Mucosa of descending colon (tissue), 3 donors: Measurements from ENCODE around the gene GAL3ST2. TPM values are rescaled to one million over a fixed set of nuclear protein-coding genes. Genes with fewer than 3 reads are reported as not detected.

ENCODE experiments used
- ATAC-seq: fragments of 200-7000 bp; cut with Tn5 transposase; one replicate; pipeline ENCODE4 v1.9.1; 2020; ENCODE audit warnings: mild to moderate bottlenecking, moderate library complexity
- DNase-seq, 3 donors: peaks; one replicate each; pipeline ENCODE4 v3.0.0-alpha.2; 2020
- H3K36me3 ChIP-seq: fragments of 200-600 bp; one replicate; pipeline ENCODE4 v1.8.0; 2021; ENCODE audit warnings: low read depth, mild to moderate bottlenecking
- H3K4me1 ChIP-seq: fragments of 200-600 bp; one replicate; pipeline ENCODE4 v1.8.0; 2021; ENCODE audit warnings: low read depth, mild to moderate bottlenecking
- H3K4me3 ChIP-seq: fragments of 200-600 bp; one replicate; pipeline ENCODE4 v1.8.0; 2021; ENCODE audit warnings: mild to moderate bottlenecking
- H3K9me3 ChIP-seq: fragments of 200-600 bp; one replicate; pipeline ENCODE4 v1.8.0; 2021; ENCODE audit warnings: mild to moderate bottlenecking
- CTCF ChIP-seq: fragments of 200-600 bp; IDR thresholded peaks from one replicate; pipeline ENCODE4 v1.8.0; 2022; ENCODE audit warnings: antibody characterized with exemption, mild to moderate bottlenecking
- intact Hi-C, 2 donors: fragments of 100-400 bp; cut with DNase I in 1 of 2; cut with micrococcal nuclease in 1 of 2; formaldehyde crosslinking; loops; one replicate each; pipeline versions ENCODE4 v1.11.0 to v1.11.1; 2022; cut with DNase I, micrococcal nuclease
- total RNA-seq, 3 donors: library from RNA; stranded (reverse); fragmentation: NEBNext Ultra II Directional in 2 of 3; extraction: Animal tissue kit (Norgen Biotek cat#: 25700) in 2 of 3; gene quantifications; one replicate each; pipeline versions ENCODE4 v1.2.1 to v1.2.4, GENCODE V29; 2021 to 2023
- donor health status: DM: no; HTN: no; CAD: no; lungs with moderate emphysema.
- donor health status: DM: no; HTN: no; CAD: no.
- donor health status: DM: no; HTN: yes; CAD: no.

GAL3ST2 gene
- total RNA-seq, 3 donors from 2014 or later: 15.1 to 46.5 (median 42.4) TPM

- Histone ChIP-seq H3K4me3 (no peak overlapping the region), H3K4me1 (peaks cover 44% of the 10 kb centered on the region), H3K36me3 (peaks cover 3% of the 10 kb centered on the region), H3K9me3 (no peaks in the 10 kb centered on the region)
- TF ChIP-seq CTCF: no peak
- intact Hi-C loops: no loop called here
- DNase-seq: peak in 1 of 3 donors; percentile 23
- ATAC-seq: no peak
Measured at GRCh38 chr2:241796209-241796608, 19.6 kb downstream of the GAL3ST2 start.

DNA sequence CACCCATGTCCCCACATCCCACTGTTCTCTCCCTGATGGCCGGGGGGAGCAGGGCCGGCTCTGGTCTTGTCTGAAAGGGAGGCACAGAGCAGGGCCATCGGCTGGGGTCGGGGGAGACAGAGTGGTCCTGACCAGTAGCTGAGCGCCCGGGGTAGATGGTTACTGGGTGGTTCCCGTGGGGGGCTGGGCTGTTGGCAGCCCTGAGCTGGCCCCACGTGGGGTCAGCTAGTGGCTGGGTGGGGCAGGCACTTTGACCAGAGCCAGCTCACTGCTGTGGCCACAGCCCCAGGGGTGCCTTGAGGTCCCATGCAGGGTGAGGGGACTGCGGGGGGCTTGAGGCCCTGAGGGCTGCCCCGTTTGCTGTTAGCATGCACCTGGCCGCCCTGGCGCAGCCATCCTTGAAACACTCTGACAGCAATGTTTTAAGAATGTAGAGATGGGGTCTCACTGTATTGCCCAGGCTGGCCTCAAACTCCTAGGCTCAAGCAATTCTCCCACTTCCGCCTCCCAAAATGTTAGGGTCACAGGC, 20.1 kb downstream of the GAL3ST2 start:
- Histone ChIP-seq H3K4me1 (peaks cover 40% of the 10 kb centered on the region), H3K36me3 (peaks cover 3% of the 10 kb centered on the region), H3K4me3 (no peak overlapping the region), H3K9me3 (no peaks in the 10 kb centered on the region)
- ATAC-seq (peak; percentile 28), DNase-seq (peak; percentile 68 to 76 (median 69))
- TF ChIP-seq CTCF: no peak
- intact Hi-C loops: no loop called here

GRCh38 chr2:241797441-241798080, 20.9 kb downstream of the GAL3ST2 start:
- DNase-seq (peak; percentile 67 to 77 (median 68)), ATAC-seq (peak; percentile 54)
- peaks cover 3% of the 10 kb centered on the region for H3K36me3 ChIP-seq
- TF ChIP-seq CTCF: no peak
- H3K9me3 ChIP-seq: no peaks in the 10 kb centered on the region
- peaks cover 36% of the 10 kb centered on the region for H3K4me1 ChIP-seq
- intact Hi-C loops: no loop called here
- no peak overlapping the region for H3K4me3 ChIP-seq

GRCh38 chr2:241798081-241798630, 21.5 kb downstream of the GAL3ST2 start:
- TF ChIP-seq CTCF: no peak
- DNase-seq: peak; percentile 70 to 84 (median 75)
- ATAC-seq: peak; percentile 61
- H3K4me3 ChIP-seq: no peak overlapping the region
- H3K4me1 ChIP-seq: peaks cover 36% of the 10 kb centered on the region
- no peaks in the 10 kb centered on the region for H3K9me3 ChIP-seq
- peaks cover 3% of the 10 kb centered on the region for H3K36me3 ChIP-seq
- intact Hi-C loops: no loop called here

GRCh38 chr2:241798631-241799521, 22.3 kb downstream of the GAL3ST2 start:
- Histone ChIP-seq H3K4me1 (peaks cover 40% of the 10 kb centered on the region), H3K9me3 (no peaks in the 10 kb centered on the region), H3K36me3 (no peaks in the 10 kb centered on the region), H3K4me3 (no peak overlapping the region)
- no peak for TF ChIP-seq CTCF
- intact Hi-C loops: no loop called here
- DNase-seq (peak; percentile 10 to 50 (median 45)), ATAC-seq (no peak)
